NT2/D1 (cell line): ENCODE measurements around the gene NOB1.

Source experiments
- YY1 ChIP-seq: IDR thresholded peaks from 2 replicates; pipeline ENCODE4 v1.6.1; 2011; ENCODE audit not compliant: insufficient read length, insufficient read depth
- ZNF274 ChIP-seq: IDR thresholded peaks from 2 replicates; pipeline ENCODE4 v1.6.1; 2011; ENCODE audit warnings: mild to moderate bottlenecking, low read depth, low read length

DNA sequence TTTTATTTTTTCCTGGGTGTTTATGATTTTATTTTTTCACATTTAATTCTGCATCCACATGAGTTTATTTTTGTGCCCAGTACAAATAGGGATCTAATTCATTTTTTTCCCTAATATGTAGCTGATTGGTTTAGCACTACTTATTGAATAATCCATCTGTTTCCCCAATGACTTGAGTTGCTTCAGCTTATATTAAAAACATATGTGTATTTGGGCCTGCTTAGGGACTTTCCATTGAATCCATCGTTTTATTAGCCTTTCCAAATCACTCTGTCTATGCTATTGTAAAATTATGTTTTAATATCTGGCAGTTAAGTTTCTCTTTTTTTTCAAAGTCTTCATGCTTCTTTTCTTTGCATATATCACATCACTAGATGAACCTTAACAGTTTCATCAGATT is 49.6 kb upstream of the NOB1 start:
- no peak for TF ChIP-seq ZNF274
- no peak for TF ChIP-seq YY1
